Ovary (tissue), 3 donors: Measurements from ENCODE around the gene KRCC1.

Experiments used
- CTCF ChIP-seq, 3 donors: fragments of 450-650 bp in 2 of 3; fragments of 200-600 bp in 1 of 3; IDR thresholded peaks; one replicate each; pipeline versions ENCODE4 v1.5.1 to v1.8.0; 2016 to 2022; ENCODE audit warnings: antibody characterized with exemption in 3 of 3, mild to moderate bottlenecking in 1 of 3
- EP300 ChIP-seq: sonication (generic); formaldehyde crosslinking; IDR thresholded peaks from one replicate; pipeline ENCODE4 v1.6.1; 2017; ENCODE audit warnings: antibody characterized with exemption
- POLR2A ChIP-seq: fragments of 450-650 bp; IDR thresholded peaks from one replicate; pipeline ENCODE4 v1.6.1; 2017; ENCODE audit warnings: antibody characterized with exemption, mild to moderate bottlenecking, moderate library complexity
- donor health status: DM: no; HTN: no; CAD: no.

DNA sequence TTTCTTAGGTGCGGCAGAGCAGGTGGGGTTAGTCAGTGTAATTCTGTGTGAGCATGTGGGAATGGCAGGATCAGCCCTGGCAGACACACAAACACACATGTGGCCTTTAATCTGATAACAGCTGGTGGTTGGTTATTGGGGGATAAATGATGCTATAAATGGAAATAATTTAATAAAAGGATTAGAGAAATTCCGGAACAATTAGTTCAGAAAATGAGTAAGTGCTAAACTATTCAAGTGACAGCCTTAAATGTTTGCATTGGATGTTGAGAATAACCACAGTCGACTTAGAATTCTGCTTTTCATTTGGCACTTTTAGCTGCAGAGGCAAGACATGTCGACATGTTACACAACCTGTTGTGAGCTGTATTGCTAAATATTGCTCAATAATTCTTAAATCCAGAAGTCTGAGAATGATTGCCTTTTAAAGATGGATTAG is 19.3 kb upstream of the KRCC1 start:
- no peak for TF ChIP-seq POLR2A
- no peak for TF ChIP-seq CTCF (IDR thresholded peaks at IDR 0.05)
- TF ChIP-seq EP300, result no peak
